ENCODE measurements around the gene FBXO36. TPM values are rescaled to one million over a fixed set of nuclear protein-coding genes. Genes with fewer than 3 reads are reported as not detected.

FBXO36 gene
- polyA plus RNA-seq, 2 of the 4 experiments (the other 2 are of a cell fraction): 2.0 to 5.5 TPM

DNA sequence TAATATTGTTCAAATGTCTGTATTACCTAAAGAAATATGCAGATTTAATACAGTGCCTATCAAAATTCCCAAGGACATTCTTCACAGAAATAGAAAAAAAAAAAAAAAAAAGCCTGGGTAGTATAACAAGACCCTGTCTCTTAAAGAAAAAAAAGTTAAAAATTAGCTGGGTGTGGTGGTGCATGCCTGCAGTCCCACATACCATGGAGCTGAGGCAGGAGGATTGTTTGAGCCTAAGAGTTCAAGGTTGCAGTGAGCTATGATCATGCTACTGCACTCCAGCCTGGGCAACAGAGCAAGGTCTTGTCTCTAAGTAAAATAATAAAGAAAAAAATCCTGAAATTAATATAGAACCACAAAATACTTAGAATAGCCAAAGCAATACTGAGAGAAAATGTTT, 94.5 kb downstream of the FBXO36 start:
- H3K4me1 ChIP-seq: no peaks in the 10 kb centered on the region
- DNase-seq (ENCODE audit: low read depth in 1 of 2, low spot score in 1 of 2) (no peak), ATAC-seq (no peak), FAIRE-seq (no peak)
- H3K9me3 ChIP-seq: no peaks in the 10 kb centered on the region
- ChIA-PET CTCF (interaction anchor here (0.9 to 4.6 kb wide), 3 partner anchors 9 to 594 kb away, joined by 3 to 21 read pairs (median 4); no protein-coding TSS in a partner anchor), POLR2A (no interaction called here)
- no peak overlapping the region for H3K4me3 ChIP-seq
- no peak for TF ChIP-seq MAZ (IDR thresholded peaks at IDR 0.05; ENCODE audit: borderline replicate concordance, low read depth, low read length)
- no peak for TF ChIP-seq NR3C1 (IDR thresholded peaks at IDR 0.05)
- no peak for TF ChIP-seq CBX2 (IDR thresholded peaks at IDR 0.05; ENCODE audit: borderline replicate concordance, low read depth)
- no peak for TF ChIP-seq TP53 (CRISPR knock-in tag; IDR thresholded peaks at IDR 0.05)
- no peak overlapping the region for H3K27ac ChIP-seq
- H3K4me2 ChIP-seq: no peak overlapping the region

DNA sequence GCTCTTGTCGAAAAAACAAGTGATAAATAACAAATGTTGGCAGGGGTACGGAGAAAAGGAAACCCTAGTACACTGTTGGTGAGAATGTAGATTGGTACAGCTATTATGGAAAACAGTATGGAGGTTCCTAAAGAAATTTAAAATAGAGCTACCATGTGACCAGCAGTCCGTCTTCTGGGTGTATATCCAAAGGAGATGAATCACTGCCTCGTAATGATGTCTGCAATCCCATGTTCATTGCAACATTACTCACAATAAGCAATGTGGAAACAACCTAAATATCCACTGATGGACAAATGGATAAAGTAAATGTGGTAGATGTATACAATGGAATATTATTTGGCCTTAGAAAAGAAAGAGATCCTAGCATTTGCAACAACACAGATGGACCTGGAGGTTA, 95.8 kb downstream of the FBXO36 start:
- peak in 1 of 2 experiments; percentile 18 for DNase-seq (ENCODE audit: low read depth in 1 of 2, low spot score in 1 of 2)
- ATAC-seq: peak; percentile 36 to 68; a peak in 3 of 6 replicates
- ChIA-PET POLR2A (no interaction called here), CTCF (interaction anchor here (1.2 to 4.6 kb wide), 2 partner anchors 10 to 593 kb away, joined by 3 to 21 read pairs; no protein-coding TSS in a partner anchor)
- H3K4me2 ChIP-seq: no peak overlapping the region
- H3K27ac ChIP-seq: no peak overlapping the region
- no peaks in the 10 kb centered on the region for H3K9me3 ChIP-seq
- no peak overlapping the region for H3K4me3 ChIP-seq
- TF ChIP-seq, protein P1, sequence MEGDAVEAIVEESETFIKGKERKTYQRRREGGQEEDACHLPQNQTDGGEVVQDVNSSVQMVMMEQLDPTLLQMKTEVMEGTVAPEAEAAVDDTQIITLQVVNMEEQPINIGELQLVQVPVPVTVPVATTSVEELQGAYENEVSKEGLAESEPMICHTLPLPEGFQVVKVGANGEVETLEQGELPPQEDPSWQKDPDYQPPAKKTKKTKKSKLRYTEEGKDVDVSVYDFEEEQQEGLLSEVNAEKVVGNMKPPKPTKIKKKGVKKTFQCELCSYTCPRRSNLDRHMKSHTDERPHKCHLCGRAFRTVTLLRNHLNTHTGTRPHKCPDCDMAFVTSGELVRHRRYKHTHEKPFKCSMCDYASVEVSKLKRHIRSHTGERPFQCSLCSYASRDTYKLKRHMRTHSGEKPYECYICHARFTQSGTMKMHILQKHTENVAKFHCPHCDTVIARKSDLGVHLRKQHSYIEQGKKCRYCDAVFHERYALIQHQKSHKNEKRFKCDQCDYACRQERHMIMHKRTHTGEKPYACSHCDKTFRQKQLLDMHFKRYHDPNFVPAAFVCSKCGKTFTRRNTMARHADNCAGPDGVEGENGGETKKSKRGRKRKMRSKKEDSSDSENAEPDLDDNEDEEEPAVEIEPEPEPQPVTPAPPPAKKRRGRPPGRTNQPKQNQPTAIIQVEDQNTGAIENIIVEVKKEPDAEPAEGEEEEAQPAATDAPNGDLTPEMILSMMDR (IDR thresholded peaks at IDR 0.05): no peak
- TF ChIP-seq ZFP36 (IDR thresholded peaks at IDR 0.05; ENCODE audit: borderline replicate concordance, partially characterized antibody) (no peak), TFCP2L1 (CRISPR knock-in tag; IDR thresholded peaks at IDR 0.05) (no peak), MYC (IDR thresholded peaks at IDR 0.05; ENCODE audit: borderline replicate concordance, low read length) (no peak), FOSL2 (IDR thresholded peaks at IDR 0.05) (no peak), FOSL2 (CRISPR knock-in tag; IDR thresholded peaks at IDR 0.05) (peak; percentile 56), CEBPB (IDR thresholded peaks at IDR 0.05) (peak; percentile 30 to 40; a peak in 1 of 4 replicates)
- TF ChIP-seq, protein P2, sequence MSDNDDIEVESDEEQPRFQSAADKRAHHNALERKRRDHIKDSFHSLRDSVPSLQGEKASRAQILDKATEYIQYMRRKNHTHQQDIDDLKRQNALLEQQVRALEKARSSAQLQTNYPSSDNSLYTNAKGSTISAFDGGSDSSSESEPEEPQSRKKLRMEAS (IDR thresholded peaks at IDR 0.05): no peak
- TF ChIP-seq, protein P3, sequence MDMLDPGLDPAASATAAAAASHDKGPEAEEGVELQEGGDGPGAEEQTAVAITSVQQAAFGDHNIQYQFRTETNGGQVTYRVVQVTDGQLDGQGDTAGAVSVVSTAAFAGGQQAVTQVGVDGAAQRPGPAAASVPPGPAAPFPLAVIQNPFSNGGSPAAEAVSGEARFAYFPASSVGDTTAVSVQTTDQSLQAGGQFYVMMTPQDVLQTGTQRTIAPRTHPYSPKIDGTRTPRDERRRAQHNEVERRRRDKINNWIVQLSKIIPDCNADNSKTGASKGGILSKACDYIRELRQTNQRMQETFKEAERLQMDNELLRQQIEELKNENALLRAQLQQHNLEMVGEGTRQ (IDR thresholded peaks at IDR 0.05): no peak
- no peaks in the 10 kb centered on the region for H3K4me1 ChIP-seq
- WGBS (ENCODE audit: missing lambda C conversion rate): 61% methylated on average over 4 of the region's 4 CpGs
- no peak for FAIRE-seq

DNA sequence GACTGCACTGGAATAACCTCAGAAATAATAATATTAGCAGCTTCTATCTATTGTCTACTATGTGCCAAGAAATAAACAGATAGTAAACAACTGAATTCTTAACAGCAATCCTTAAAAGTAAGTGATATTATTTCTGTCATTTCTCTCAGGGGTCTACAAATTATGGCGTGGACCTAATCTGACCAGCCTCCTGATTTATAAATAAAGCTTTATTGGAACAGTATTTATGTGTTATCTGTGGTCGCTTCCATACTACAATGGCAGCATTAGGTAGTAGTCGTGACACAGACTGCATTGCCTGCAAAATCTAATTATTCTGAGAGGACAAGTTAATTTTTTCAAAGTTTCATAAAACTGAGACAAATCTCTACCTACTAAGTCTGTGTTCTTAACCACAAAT, 97.4 kb downstream of the FBXO36 start:
- no peaks in the 10 kb centered on the region for H3K9me3 ChIP-seq
- H3K4me3 ChIP-seq: no peak overlapping the region
- H3K4me2 ChIP-seq: no peak overlapping the region
- CTCF ChIA-PET: interaction anchor here (1.1 to 4.6 kb wide), 2 partner anchors 12 to 47 kb away, joined by 3 to 21 read pairs; no protein-coding TSS in a partner anchor
- 62% methylated on average over 3 of the region's 3 CpGs for WGBS (ENCODE audit: missing lambda C conversion rate)
- FAIRE-seq (no peak), DNase-seq (ENCODE audit: low read depth in 1 of 2, low spot score in 1 of 2) (no peak), ATAC-seq (no peak)
- POLR2A ChIA-PET: no interaction called here
- TF ChIP-seq CHD4 (IDR thresholded peaks at IDR 0.05; ENCODE audit: borderline replicate concordance): no peak
- no peak for TF ChIP-seq FOSB (CRISPR knock-in tag; IDR thresholded peaks at IDR 0.05)
- no peak for TF ChIP-seq GATA3 (IDR thresholded peaks at IDR 0.05; ENCODE audit: borderline replicate concordance)
- 0 out of 5 replicates have a peak, but pooled peaks of 1 of the 2 experiments have one; percentile 13 for TF ChIP-seq EP300 (IDR thresholded peaks at IDR 0.05)
- TF ChIP-seq, protein P4, sequence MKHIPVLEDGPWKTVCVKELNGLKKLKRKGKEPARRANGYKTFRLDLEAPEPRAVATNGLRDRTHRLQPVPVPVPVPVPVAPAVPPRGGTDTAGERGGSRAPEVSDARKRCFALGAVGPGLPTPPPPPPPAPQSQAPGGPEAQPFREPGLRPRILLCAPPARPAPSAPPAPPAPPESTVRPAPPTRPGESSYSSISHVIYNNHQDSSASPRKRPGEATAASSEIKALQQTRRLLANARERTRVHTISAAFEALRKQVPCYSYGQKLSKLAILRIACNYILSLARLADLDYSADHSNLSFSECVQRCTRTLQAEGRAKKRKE (CRISPR knock-in tag; IDR thresholded peaks at IDR 0.05; ENCODE audit: low read depth): no peak
- no peak overlapping the region for H3K27ac ChIP-seq
- H3K4me1 ChIP-seq: no peaks in the 10 kb centered on the region

All from A549 (cell line).